Stimulated activated CD4-positive, alpha-beta T cell treated with anti-CD3 and anti-CD28 coated beads, Interleukin-2, amount 100 ng/mL, for 48 hours (primary cell): ENCODE measurements around the gene SEC14L6.

ENCODE experiments used
- DNase-seq, 2 donors: peaks; one replicate each; pipeline ENCODE4 v3.0.0-alpha.2; 2020

The SEC14L6 gene

GRCh38 chr22:30531651-30532608 is 14.6 kb downstream of the SEC14L6 start:
- DNase-seq: no peak

DNA sequence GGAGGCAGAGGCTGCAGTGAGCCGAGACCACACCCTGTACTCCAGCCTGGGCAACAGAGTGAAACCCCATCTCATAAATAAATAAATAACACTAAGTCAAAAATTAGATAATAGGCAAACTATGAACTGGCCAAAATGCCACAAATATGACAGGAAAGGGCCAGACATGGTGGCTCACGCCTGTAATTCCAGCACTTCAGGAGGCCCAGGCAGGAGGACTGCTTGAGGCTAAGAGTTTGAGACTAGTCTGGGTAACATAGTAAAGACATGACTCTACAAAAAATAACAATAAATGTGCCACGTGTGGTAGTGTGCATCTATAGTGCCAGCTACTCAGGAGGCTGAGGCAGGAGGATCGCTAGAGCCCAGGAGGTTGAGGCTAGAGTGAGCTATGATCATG is 19.9 kb downstream of the SEC14L6 start:
- DNase-seq: no peak

DNA sequence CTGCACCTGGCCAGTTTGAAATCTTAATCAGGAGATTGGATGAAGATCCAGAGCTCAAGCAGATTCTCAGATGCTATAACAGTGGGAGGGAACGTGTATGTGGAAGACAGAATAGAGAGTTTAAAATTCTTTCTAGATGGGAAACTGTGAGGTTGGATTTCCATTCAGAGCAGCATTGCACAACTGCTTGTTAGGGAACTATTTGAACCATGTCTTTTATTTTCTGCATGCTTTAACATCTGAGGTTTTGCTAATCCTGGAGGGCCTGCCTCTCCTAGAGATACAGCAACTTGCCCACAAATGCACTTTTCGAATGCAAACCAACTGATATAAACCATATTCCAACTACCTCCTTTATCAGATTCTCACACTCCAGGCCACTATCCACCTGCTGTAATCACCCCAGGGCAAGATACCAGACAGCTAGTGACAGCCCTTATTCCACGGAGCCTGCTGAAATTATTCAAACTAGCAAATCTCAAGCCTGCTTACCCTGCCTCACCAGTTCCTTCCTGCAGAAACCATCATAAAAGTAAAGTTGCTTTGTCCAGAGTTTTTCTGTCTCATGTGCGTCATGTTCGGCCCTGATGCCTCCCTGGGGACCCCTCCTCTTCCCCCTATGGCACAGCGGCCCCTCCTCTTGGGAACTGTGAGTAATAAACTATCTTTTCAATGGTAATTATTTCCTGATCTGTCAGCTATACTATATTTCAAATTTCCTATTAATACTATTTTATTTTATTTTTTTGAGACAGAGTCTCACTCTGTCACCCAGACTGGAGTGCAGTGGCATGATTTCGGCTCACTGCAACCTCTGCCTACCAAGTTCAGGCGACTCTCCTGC is 22.7 kb downstream of the SEC14L6 start:
- no peak for DNase-seq

- DNase-seq: no peak
Measured at GRCh38 chr22:30521368-30522156, 25.0 kb downstream of the SEC14L6 start.

GRCh38 chr22:30519842-30520425 is 26.6 kb downstream of the SEC14L6 start:
- DNase-seq: no peak

- DNase-seq: no peak
Measured at GRCh38 chr22:30516731-30517130, 29.8 kb downstream of the SEC14L6 start.

GRCh38 chr22:30516273-30516672 is 30.3 kb downstream of the SEC14L6 start:
- no peak for DNase-seq

GRCh38 chr22:30514252-30514651 is 32.3 kb downstream of the SEC14L6 start:
- DNase-seq: no peak

DNA sequence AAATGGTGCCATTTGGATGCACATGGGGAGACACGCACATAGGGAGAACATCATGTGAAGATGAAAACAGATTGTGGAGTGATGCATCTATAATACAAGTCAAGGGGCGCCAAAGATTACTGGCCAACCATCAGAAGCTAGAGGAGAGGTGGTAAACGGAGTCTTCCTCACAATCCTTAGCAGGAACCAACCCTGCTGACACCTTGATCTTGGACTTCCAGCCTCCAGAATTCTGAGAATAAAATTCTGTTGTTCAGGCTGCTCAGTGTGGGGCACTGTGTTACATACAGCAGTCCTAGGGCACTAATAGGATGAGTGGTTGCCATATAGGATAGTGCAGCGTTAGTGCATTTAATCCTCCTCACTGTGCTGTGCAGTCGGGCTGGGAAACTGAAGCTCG is 33.1 kb downstream of the SEC14L6 start:
- DNase-seq: no peak

GRCh38 chr22:30511911-30512310 is 34.6 kb downstream of the SEC14L6 start:
- DNase-seq: no peak

- no peak for DNase-seq
Measured at GRCh38 chr22:30511109-30511508, 35.4 kb downstream of the SEC14L6 start.

- no peak for DNase-seq
Measured at GRCh38 chr22:30508216-30508615, 38.3 kb downstream of the SEC14L6 start.

DNA sequence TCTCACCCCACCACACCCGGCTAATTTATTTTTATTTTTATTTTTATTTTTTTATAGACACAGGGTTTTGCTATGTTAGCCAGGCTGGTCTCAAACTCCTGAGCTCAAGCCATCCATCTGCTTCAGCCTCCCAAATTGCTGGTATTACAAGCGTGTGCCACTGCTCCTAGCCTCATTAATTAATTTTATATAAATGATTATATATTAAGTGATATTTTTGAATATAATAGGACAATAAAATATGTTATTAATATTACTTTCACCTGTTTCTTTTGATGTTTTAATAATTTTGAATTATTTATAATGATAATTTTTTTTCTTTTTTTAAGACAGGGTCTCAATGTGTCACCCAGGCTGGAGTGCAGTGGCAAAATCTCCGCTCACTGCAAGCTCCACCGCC is 38.9 kb downstream of the SEC14L6 start:
- no peak for DNase-seq

- DNase-seq: no peak
Measured at GRCh38 chr22:30506507-30506968, 40.0 kb downstream of the SEC14L6 start.

DNA sequence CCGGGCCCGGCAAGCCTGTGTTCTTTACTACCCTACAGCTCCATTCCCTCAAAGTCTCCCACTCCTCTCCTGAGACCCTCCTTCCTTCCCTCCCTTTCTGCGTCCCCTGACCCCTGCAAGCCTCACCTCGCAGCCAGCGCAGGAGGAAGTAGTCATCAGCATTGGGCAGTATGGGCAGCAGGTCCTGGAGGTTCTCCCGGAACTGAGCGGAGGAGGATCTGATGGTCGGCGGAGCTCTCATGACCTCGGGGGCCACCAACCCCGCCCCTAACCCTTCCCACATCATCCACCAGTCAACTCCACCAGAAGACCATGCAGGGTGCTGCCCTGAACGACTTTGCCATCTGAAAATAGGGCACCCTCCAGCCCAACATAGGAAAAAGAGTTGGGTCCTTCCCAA is 43.0 kb downstream of the SEC14L6 start:
- no peak for DNase-seq

GRCh38 chr22:30502911-30503310 is 43.6 kb downstream of the SEC14L6 start:
- no peak for DNase-seq

- no peak for DNase-seq
Measured at GRCh38 chr22:30502153-30502552, 44.4 kb downstream of the SEC14L6 start.

DNA sequence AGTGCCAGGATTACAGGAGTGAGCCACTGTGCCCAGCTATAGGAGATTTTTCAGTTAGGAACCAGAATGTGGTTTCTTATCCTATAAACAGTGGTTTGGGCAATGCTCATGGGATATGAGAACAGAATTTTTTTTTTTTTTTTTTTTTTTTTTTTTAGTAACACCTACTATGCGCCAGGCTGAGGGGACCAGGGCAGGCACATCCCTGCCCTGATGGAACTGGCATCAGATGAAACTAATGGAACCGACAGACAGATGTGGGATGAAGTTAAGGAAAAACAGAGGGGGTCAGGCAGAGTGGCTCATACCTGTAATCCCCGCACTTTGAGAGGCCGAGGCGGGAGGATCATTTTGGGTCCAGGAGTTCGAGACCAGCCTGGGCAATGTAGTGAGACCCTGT is 45.9 kb downstream of the SEC14L6 start:
- DNase-seq: no peak

DNA sequence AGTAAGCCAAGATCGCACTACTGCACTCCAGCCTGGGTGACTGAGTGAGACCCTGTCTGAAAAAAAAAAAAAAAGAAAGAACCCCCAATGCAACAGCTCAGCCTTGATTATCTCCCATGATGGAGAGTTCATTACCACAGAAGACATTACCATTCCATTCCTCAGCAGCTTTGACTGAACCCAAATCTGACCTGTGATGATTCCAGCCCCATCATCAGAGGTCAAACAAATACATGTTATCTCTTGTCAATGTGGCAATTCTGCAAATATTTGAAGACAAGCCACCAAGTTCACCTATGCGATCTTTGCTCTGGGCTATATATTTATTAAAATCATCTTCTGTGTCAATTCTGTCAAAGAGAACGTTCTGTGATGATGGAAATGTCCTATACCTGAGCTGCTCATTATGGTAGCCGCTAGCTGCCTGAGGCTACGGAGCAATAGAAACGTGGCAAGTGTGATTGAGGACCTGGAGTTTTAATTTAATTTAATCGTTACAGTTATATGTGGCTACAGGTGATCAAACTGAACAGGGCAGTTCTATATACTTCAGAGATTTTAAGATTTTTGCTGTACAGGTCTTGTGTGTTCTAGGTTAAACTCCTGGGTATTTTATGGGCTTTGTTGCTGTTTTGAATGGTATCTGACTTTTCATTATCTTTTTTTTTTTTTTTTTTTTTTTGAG is 48.9 kb downstream of the SEC14L6 start:
- DNase-seq: no peak

- no peak for DNase-seq
Measured at GRCh38 chr22:30495041-30495784, 51.3 kb downstream of the SEC14L6 start.

GRCh38 chr22:30492144-30492543 is 54.4 kb downstream of the SEC14L6 start:
- no peak for DNase-seq
